ENCODE measurements around the gene CRACDL.

Gene CRACDL

DNA sequence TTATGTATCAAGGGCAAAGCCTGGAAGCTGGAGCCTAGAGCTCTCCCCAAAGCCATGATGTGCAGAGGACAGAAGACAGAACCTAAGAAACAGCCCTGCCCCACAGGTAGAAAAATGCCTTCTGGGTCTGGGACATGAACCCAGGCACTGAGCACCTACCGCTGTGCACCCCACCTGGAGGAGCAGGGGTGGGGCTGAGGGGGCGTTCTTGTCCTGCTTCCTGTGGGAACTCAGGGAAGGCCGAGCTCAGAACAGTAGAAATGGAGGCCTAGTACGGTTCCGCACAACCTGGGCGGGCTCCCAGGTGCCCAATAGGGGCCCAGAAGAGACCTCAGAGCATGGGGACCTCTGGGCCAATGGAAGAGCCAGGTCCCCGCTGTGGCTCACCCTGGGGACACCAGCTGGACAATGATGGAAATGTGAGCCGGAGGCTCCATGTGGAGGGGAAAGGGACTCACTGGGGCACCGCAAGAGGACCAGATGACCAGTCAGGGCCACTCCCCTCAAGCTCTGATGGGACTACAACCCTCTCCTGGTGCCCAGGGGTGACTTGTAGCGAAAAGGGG lies 3.2 kb downstream of the CRACDL start:
- no peak for TF ChIP-seq CTCF (IDR thresholded peaks at IDR 0.05)

GRCh38 chr2:98932164-98932563 lies 3.9 kb downstream of the CRACDL start:
- TF ChIP-seq CTCF (IDR thresholded peaks at IDR 0.05) = no peak

- no peak for TF ChIP-seq CTCF (IDR thresholded peaks at IDR 0.05)
Measured at GRCh38 chr2:98931596-98931995, 4.4 kb downstream of the CRACDL start.

DNA sequence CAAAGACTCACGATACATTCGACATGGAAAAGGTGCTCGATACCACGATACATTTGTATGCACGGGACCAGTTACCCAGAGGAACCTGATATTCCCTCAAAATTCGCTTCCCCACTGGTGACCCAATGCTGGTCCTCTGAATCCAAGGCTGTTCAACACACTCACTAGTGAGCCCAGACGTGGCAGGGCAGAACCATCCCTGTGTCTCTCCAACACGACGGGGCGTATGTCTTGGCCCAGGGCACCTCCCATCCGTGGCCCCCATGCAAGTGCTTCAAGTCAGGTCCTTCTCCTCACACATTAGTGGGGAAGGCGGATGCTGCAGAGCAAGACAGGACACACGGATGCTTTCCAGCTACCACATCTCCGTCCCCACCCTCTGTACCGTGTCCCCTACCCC lies 6.1 kb downstream of the CRACDL start:
- TF ChIP-seq CTCF (IDR thresholded peaks at IDR 0.05) = no peak

DNA sequence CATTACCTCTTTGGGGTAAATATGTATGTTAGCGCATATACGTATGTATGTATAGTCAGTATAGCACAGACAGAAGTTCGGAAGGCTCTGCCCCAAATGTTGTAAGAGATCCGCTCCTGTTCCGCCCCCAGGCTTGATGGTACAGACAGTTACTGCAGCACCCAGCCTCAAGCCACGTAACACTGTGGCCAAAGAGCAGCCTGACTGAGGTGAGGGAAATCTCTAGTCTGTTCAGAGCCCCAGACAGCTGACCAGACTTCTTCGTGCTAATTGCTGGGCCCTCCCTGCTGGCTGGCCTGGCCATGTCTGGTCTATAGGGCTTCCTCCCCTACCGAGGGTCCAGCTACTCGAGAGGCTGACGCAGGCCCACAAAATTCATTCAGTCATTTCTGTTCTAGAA lies 7.8 kb downstream of the CRACDL start:
- TF ChIP-seq CTCF (IDR thresholded peaks at IDR 0.05) = no peak

- no peak for TF ChIP-seq CTCF (IDR thresholded peaks at IDR 0.05)
Measured at GRCh38 chr2:98927027-98927426, 9.0 kb downstream of the CRACDL start.

GRCh38 chr2:98926601-98927000 lies 9.4 kb downstream of the CRACDL start:
- TF ChIP-seq CTCF (IDR thresholded peaks at IDR 0.05) = no peak

DNA sequence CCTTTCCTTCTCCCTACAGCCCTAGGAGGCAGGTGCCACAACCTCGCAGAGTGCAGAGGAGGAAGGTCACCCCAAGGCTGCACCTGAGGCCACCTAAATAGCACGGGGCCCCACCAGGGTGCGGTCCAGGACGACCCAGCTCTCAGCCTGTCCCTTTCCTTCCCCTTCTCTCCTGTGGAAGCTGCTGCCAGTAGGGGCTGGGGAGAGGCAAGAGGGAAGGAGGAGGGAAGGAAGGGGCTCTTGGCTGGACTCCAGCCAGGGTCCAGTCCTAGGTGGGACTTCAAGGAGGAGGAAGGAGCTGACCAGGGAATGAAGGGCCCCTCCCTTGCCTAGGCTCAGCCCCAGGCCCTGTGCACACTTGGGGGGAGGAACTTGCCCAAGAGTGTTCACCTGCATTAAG lies 11.1 kb downstream of the CRACDL start:
- no peak for TF ChIP-seq CTCF (IDR thresholded peaks at IDR 0.05)
